ENCODE results near the gene GALK2. TPM values are rescaled to one million over a fixed set of nuclear protein-coding genes. Genes with fewer than 3 reads are reported as not detected.
"Not testable (repeated sequence)": the region's sequence is repeated elsewhere in the genome, so short reads cannot be mapped to it uniquely, and the experiment has no call there.

GALK2 gene
- total RNA-seq, 2 donors from 2014 or later = 30.1 to 32.1 TPM

GRCh38 chr15:49155110-49155833, 14.8 kb upstream of the GALK2 start, which contains the start of gene COPS2:
COPS2 (minus strand) TSS chr15:49155599; CDS start chr15:49155578, 21 bp downstream.
- ATAC-seq (peak; percentile 99), DNase-seq (peak; percentile 91)
- intact Hi-C loops (cut with DNase I) = no loop called here

- ATAC-seq = peak in 1 of 2 donors; percentile 23
These were observed 14.0 kb upstream of the GALK2 start for GRCh38 chr15:49155834-49156627.

GRCh38 chr15:49163678-49164077, 6.4 kb upstream of the GALK2 start:
- no peak for ATAC-seq
- intact Hi-C loops (cut with DNase I) = no loop called here
- no peak for DNase-seq

More at GRCh38 chr15:49155834-49156627, 14.0 kb upstream of the GALK2 start:
- peak; percentile 39 for DNase-seq
- intact Hi-C loops (cut with DNase I) = no loop called here

- no peak for DNase-seq
- no peak for ATAC-seq
- intact Hi-C loops (cut with DNase I) = no loop called here
These were observed 5.2 kb upstream of the GALK2 start for GRCh38 chr15:49164865-49165264.

GRCh38 chr15:49168016-49168415, 2.0 kb upstream of the GALK2 start:
- ATAC-seq (no peak), DNase-seq (no peak)
- intact Hi-C loops (cut with DNase I) = no loop called here

GRCh38 chr15:49171790-49172189, 1.7 kb downstream of the GALK2 start:
- intact Hi-C loops (cut with DNase I) = no loop called here
- DNase-seq (no peak), ATAC-seq (no peak)

GRCh38 chr15:49174902-49175301, 4.9 kb downstream of the GALK2 start:
- intact Hi-C loops (cut with DNase I) = no loop called here
- no peak for DNase-seq
- no peak for ATAC-seq

- DNase-seq; intact Hi-C loops (cut with DNase I); ATAC-seq: not testable (repeated sequence)
These were observed 5.7 kb downstream of the GALK2 start for GRCh38 chr15:49175582-49176397.

- ATAC-seq (no peak), DNase-seq (no peak)
- intact Hi-C loops (cut with DNase I) = no loop called here
These were observed 8.4 kb downstream of the GALK2 start for GRCh38 chr15:49178497-49178896.

GRCh38 chr15:49179433-49180190, 9.6 kb downstream of the GALK2 start:
- intact Hi-C loops (cut with DNase I) = no loop called here
- DNase-seq = no peak

GRCh38 chr15:49182128-49182527, 12.1 kb downstream of the GALK2 start:
- no peak for ATAC-seq
- intact Hi-C loops (cut with DNase I) = no loop called here

More at GRCh38 chr15:49179433-49180190, 9.6 kb downstream of the GALK2 start:
- no peak for ATAC-seq

GRCh38 chr15:49183741-49184140, 13.7 kb downstream of the GALK2 start:
- intact Hi-C loops (cut with DNase I); DNase-seq; ATAC-seq: not testable (repeated sequence)

More at GRCh38 chr15:49182128-49182527, 12.1 kb downstream of the GALK2 start:
- DNase-seq = no peak

- ATAC-seq (no peak), DNase-seq (no peak)
- intact Hi-C loops (cut with DNase I) = no loop called here
These were observed 15.4 kb downstream of the GALK2 start for GRCh38 chr15:49185473-49185872.

GRCh38 chr15:49187549-49188245, 17.6 kb downstream of the GALK2 start:
- intact Hi-C loops (cut with DNase I) = no loop called here
- no peak for DNase-seq
- no peak for ATAC-seq

- DNase-seq = no peak
- ATAC-seq = no peak
- intact Hi-C loops (cut with DNase I) = no loop called here
These were observed 18.9 kb downstream of the GALK2 start for GRCh38 chr15:49188933-49189332.

- intact Hi-C loops (cut with DNase I) = no loop called here
- no peak for ATAC-seq
- DNase-seq = no peak
These were observed 19.6 kb downstream of the GALK2 start for GRCh38 chr15:49189631-49190030.

- intact Hi-C loops (cut with DNase I) = no loop called here
- ATAC-seq (no peak), DNase-seq (no peak)
These were observed 20.5 kb downstream of the GALK2 start for GRCh38 chr15:49190586-49190985.

- intact Hi-C loops (cut with DNase I) = no loop called here
- no peak for DNase-seq
- ATAC-seq = no peak
These were observed 21.8 kb downstream of the GALK2 start for GRCh38 chr15:49191892-49192291.
